Gastrocnemius medialis (tissue), 4 donors: ENCODE data around the gene GABRB1.

ENCODE experiments used
- CTCF ChIP-seq, 5 experiments: fragments of 450-650 bp in 3 of 5; fragments of 200-600 bp in 2 of 5; sonication (generic) in 2 of 5; IDR thresholded peaks in 4 of 5; conservative IDR thresholded peaks in 1 of 5; 1 replicate in 4 of 5; 2 replicates in 1 of 5; pipeline ENCODE4 v1.5.1; 2016 to 2019; ENCODE audit warnings: antibody characterized with exemption in 5 of 5, mild to moderate bottlenecking in 3 of 5, moderate library complexity in 3 of 5
- POLR2A ChIP-seq, 2 donors: fragments of 450-650 bp; IDR thresholded peaks; one replicate each; pipeline ENCODE4 v1.6.1; 2017; ENCODE audit warnings: antibody characterized with exemption in 2 of 2, mild to moderate bottlenecking in 2 of 2, moderate library complexity in 2 of 2

GRCh38 chr4:47106561-47106960 lies 75.2 kb downstream of the GABRB1 start:
- TF ChIP-seq CTCF (IDR thresholded peaks at IDR 0.05 in 4 of 5, conservative IDR thresholded peaks at IDR 0.05 in 1 of 5) (no peak), POLR2A (IDR thresholded peaks at IDR 0.05) (no peak)
